SK-N-SH (cell line): ENCODE data around the gene APBB2. TPM values are rescaled to one million over a fixed set of nuclear protein-coding genes. Genes with fewer than 3 reads are reported as not detected.

Experiments used
- CTCF ChIA-PET: fragments of 300-600, 350-600 bp; formaldehyde crosslinking; extraction: SDS; loops from one replicate; lab custom pipeline; 2021; lab: Yijun Ruan, JAX
- POLR2A ChIA-PET: fragments of 350-600 bp; sonication (Branson Sonifier 250); formaldehyde crosslinking; extraction: SDS; loops from one replicate; lab custom pipeline; 2020; ENCODE audit warnings: antibody characterized with exemption, inconsistent platforms; lab: Yijun Ruan, JAX
- DNase-seq: peaks from one replicate; pipeline ENCODE4 v3.0.0; 2012
- H2AFZ ChIP-seq: fragments of 200-600 bp; sonication (generic); 2 replicates; pipeline ENCODE4 v1.8.1; 2016; ENCODE audit warnings: antibody characterized with exemption, mild to moderate bottlenecking, low read depth
- H3F3A ChIP-seq: fragments of 200-600 bp; sonication (generic); replicated peaks from 2 replicates; pipeline ENCODE3; 2016; ENCODE audit warnings: antibody characterized with exemption, mild to moderate bottlenecking; ENCODE audit not compliant: insufficient read depth
- H3K27ac ChIP-seq, 2 experiments: fragments of 200-500 bp in 1 of 2; fragments of 200-600 bp in 1 of 2; sonication (Bioruptor generic) in 1 of 2; sonication (generic), shearing (Covaris generic) in 1 of 2; 2 replicates each; pipeline versions ENCODE4 v1.5.1 to v1.6.1; 2014 to 2016; ENCODE audit warnings: low read depth in 2 of 2, inconsistent platforms in 1 of 2, low read length in 1 of 2, mild to moderate bottlenecking in 1 of 2, mixed read lengths in 1 of 2
- H3K27me3 ChIP-seq: fragments of 200-600 bp; sonication (generic), shearing (Covaris generic); 2 replicates; pipeline ENCODE4 v1.6.1; 2016; ENCODE audit warnings: mixed run types; ENCODE audit not compliant: insufficient read depth
- H3K36me3 ChIP-seq, 2 experiments: fragments of 200-500 bp in 1 of 2; fragments of 200-600 bp in 1 of 2; sonication (Bioruptor generic) in 1 of 2; sonication (generic) in 1 of 2; replicated peaks in 1 of 2; 2 replicates each; pipeline versions ENCODE3 to v1.5.1; 2014 to 2016; ENCODE audit warnings: low read length in 1 of 2, mild to moderate bottlenecking in 1 of 2; ENCODE audit not compliant: insufficient read depth in 2 of 2, control insufficient read depth in 1 of 2
- H3K4me1 ChIP-seq, 2 experiments: fragments of 200-500 bp in 1 of 2; fragments of 200-600 bp in 1 of 2; sonication (Bioruptor generic) in 1 of 2; sonication (generic), shearing (Covaris generic) in 1 of 2; 2 replicates each; pipeline versions ENCODE4 v1.5.1 to v1.6.1; 2014 to 2016; ENCODE audit warnings: low read depth in 1 of 2, low read length in 1 of 2, mixed run types in 1 of 2; ENCODE audit not compliant: insufficient read depth in 2 of 2, control insufficient read depth in 1 of 2
- H3K4me2 ChIP-seq: fragments of 200-600 bp; sonication (generic), shearing (Covaris generic); 2 replicates; pipeline ENCODE4 v1.6.1; 2017; ENCODE audit warnings: mixed run types
- H3K4me3 ChIP-seq, 2 experiments: fragments of 200-500 bp in 1 of 2; fragments of 200-600 bp in 1 of 2; sonication (Bioruptor generic) in 1 of 2; sonication (generic), shearing (Covaris generic) in 1 of 2; 2 replicates each; pipeline versions ENCODE4 v1.5.1 to v1.8.1; 2014 to 2016; ENCODE audit warnings: low read depth in 2 of 2, inconsistent platforms in 1 of 2, low read length in 1 of 2, mild to moderate bottlenecking in 1 of 2, mixed read lengths in 1 of 2, moderate library complexity in 1 of 2
- H3K79me2 ChIP-seq: fragments of 200-600 bp; sonication (generic); 2 replicates; pipeline ENCODE4 v1.8.1; 2017; ENCODE audit warnings: mild to moderate bottlenecking; ENCODE audit not compliant: insufficient read depth
- H3K9ac ChIP-seq: fragments of 200-600 bp; sonication (generic); 2 replicates; pipeline ENCODE4 v1.6.1; 2017; ENCODE audit warnings: mixed run types
- H3K9me2 ChIP-seq: fragments of 200-600 bp; sonication (generic); 2 replicates; pipeline ENCODE4 v1.6.1; 2017; ENCODE audit warnings: mixed run types
- H3K9me3 ChIP-seq: fragments of 200-600 bp; sonication (generic); 2 replicates; pipeline ENCODE4 v1.6.1; 2017; ENCODE audit warnings: mixed run types, mild to moderate bottlenecking, moderate library complexity
- H4K20me1 ChIP-seq: fragments of 200-600 bp; sonication (generic); 2 replicates; pipeline ENCODE4 v1.6.1; 2017; ENCODE audit warnings: mild to moderate bottlenecking, mixed run types; ENCODE audit not compliant: insufficient read depth
- CHD2 ChIP-seq: fragments of 150-350 bp; IDR thresholded peaks from 2 replicates; pipeline ENCODE4 v1.6.1; 2018; ENCODE audit warnings: low read length; ENCODE audit not compliant: partially characterized antibody
- FOSL2 ChIP-seq: IDR thresholded peaks from 2 replicates; pipeline ENCODE4 v1.4.0; 2012; ENCODE audit warnings: low read depth, mild to moderate bottlenecking, moderate library complexity, borderline replicate concordance
- GATA2 ChIP-seq: sonication (generic); formaldehyde crosslinking; IDR thresholded peaks from 2 replicates; pipeline ENCODE4 v1.5.0; 2020; ENCODE audit warnings: mild to moderate bottlenecking, missing genetic modification reagents
- NFIC ChIP-seq: IDR thresholded peaks from 2 replicates; pipeline ENCODE4 v1.4.0; 2012; ENCODE audit warnings: borderline replicate concordance
- RCOR1 ChIP-seq: fragments of 150-350 bp; IDR thresholded peaks from 2 replicates; pipeline ENCODE4 v1.6.1; 2017; ENCODE audit warnings: antibody characterized with exemption, low read length
- RXRA ChIP-seq: IDR thresholded peaks from 2 replicates; pipeline ENCODE4 v1.4.0; 2012; ENCODE audit warnings: low read depth, mild to moderate bottlenecking, borderline replicate concordance
- TAF1 ChIP-seq: IDR thresholded peaks from 2 replicates; pipeline ENCODE4 v1.6.1; 2012; ENCODE audit warnings: low read depth, mild to moderate bottlenecking, low read length, moderate library complexity, borderline replicate concordance
- TCF12 ChIP-seq: IDR thresholded peaks from 2 replicates; pipeline ENCODE4 v1.4.0; 2012
- TEAD4 ChIP-seq: IDR thresholded peaks from 2 replicates; pipeline ENCODE4 v1.4.0; 2012; ENCODE audit warnings: mild to moderate bottlenecking, borderline replicate concordance; ENCODE audit not compliant: insufficient read depth
- WGBS: methylation state at CpG from one replicate; pipeline ENCODE4 v1.1.6; 2017; ENCODE audit warnings: low lambda C conversion rate; 5-methylcytosine and 5-hydroxymethylcytosine counted together
- polyA plus RNA-seq, 3 experiments: library from polyadenylated mRNA; depleted of rRNA; stranded (reverse); fragments of >200 nt; gene quantifications; 2 replicates each; pipeline ENCODE4 v1.2.3, GENCODE V29; 2012
- TF ChIP-seq, protein P1 (sequence below): fragments of 200-600 bp; sonication (generic); IDR thresholded peaks from 2 replicates; pipeline ENCODE4 v1.6.1; 2017; ENCODE audit warnings: antibody characterized with exemption, mild to moderate bottlenecking, moderate library complexity
- TF ChIP-seq, protein P2 (sequence below): fragments of 150-350 bp; IDR thresholded peaks from 2 replicates; pipeline ENCODE4 v1.6.1; 2017; ENCODE audit warnings: antibody characterized with exemption, low read length, low read depth, borderline replicate concordance

Gene APBB2
- polyA plus RNA-seq, 1 of the 3 experiments (the other 2 are of a cell fraction): 49.8 TPM

DNA sequence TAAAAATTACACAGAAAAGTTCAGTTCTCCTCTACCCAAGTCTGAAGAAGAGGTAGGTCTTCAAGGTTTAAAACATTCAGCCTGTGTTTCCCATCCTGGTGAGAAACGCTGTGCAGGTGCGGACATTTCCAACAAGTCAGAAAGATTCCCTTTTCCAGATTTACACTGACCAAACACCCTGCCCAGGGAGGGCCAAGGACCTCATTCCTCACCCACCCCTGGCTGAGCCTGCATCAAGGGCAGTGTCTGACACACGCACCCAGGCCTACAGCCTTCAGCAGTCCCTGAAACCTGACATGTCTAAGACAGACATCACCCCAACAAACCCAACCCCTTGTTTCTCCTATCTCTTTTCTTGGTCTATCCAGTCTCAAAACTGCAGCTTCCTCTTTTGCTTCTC, 105.9 kb downstream of the APBB2 start:
- CTCF ChIA-PET: no interaction called here

DNA sequence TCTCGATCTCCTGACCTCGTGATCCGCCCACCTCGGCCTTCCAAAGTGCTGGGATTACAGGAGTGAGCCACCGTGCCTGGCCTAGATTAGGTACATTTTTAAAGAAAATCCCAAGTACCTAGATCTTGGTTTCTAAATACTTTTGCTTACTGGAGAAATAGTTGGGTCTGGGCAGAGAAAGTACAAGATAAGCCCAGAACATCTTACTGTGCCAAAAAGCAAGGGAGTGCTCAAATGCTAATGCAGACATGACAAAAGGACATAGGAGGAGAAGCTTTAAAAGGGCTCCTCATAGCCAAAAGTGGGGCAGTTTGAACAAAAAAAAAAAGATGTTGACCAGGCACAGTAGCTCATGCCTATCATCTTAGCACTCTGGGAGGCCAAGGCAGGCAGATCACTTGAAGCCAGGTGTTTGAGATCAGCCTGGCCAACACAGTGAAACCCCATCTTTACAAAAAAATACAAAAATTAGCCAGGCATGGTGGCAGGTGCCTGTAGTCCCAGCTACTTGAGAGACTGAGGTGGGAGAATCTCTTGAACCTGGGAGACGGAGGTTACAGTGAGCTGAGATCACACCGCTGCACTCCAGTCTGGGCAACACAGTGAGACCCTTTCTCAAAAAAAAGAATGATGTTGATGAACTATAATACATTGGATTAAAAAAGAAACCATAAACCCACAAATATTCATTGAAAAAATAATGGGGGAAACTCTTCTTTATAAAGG, 107.5 kb downstream of the APBB2 start:
- H4K20me1 ChIP-seq: peaks cover 6% of the 10 kb centered on the region; the same call in 1 of the 2 replicates
- H3K9me3 ChIP-seq: no peaks in the 10 kb centered on the region
- 0 out of 4 replicates have a peak overlapping the region, but pooled peaks of 1 of the 2 experiments have one; percentile 42 for H3K27ac ChIP-seq
- no peaks in the 10 kb centered on the region for H3K9me2 ChIP-seq
- no peak overlapping the region for H2AFZ ChIP-seq
- ChIA-PET CTCF (no interaction called here), POLR2A (no interaction called here)
- TF ChIP-seq TEAD4: no peak
- no peak for TF ChIP-seq CHD2
- no peak for TF ChIP-seq GATA2 (CRISPR knock-in tag)
- H3K4me1 ChIP-seq: no peaks in the 10 kb centered on the region
- no peak for DNase-seq
- no peaks in the 10 kb centered on the region for H3K27me3 ChIP-seq
- no peak overlapping the region for H3K4me2 ChIP-seq
- H3K79me2 ChIP-seq: peaks cover 97% of the 10 kb centered on the region
- no peak overlapping the region for H3K9ac ChIP-seq
- peaks cover 0 to 4% of the 10 kb centered on the region in 2 experiments for H3K36me3 ChIP-seq
- no peaks in the 10 kb centered on the region for H3F3A ChIP-seq
- 89% methylated on average over 7 of the region's 7 CpGs for WGBS
- H3K4me3 ChIP-seq: no peak overlapping the region

More for the DNA sequence above, 105.9 kb downstream of the APBB2 start:
- Histone ChIP-seq H3K4me1 (no peaks in the 10 kb centered on the region), H3K9ac (no peak overlapping the region), H2AFZ (no peak overlapping the region), H3K36me3 (peaks cover 0 to 12% of the 10 kb centered on the region in 2 experiments), H3K27ac (no peak overlapping the region), H3F3A (no peaks in the 10 kb centered on the region), H3K27me3 (no peaks in the 10 kb centered on the region), H4K20me1 (peaks cover 11% of the 10 kb centered on the region; the same call in 1 of the 2 replicates), H3K9me2 (no peaks in the 10 kb centered on the region), H3K4me3 (no peak overlapping the region), H3K9me3 (no peaks in the 10 kb centered on the region), H3K4me2 (no peak overlapping the region), H3K79me2 (peaks cover 98% of the 10 kb centered on the region)
- POLR2A ChIA-PET: no interaction called here
- DNase-seq: no peak
- WGBS: 93% methylated on average over 3 of the region's 3 CpGs
- TF ChIP-seq FOSL2: no peak
- no peak for TF ChIP-seq RXRA
- TF ChIP-seq RCOR1: no peak
- no peak for TF ChIP-seq TAF1
- no peak for TF ChIP-seq TCF12
- TF ChIP-seq, protein P1, sequence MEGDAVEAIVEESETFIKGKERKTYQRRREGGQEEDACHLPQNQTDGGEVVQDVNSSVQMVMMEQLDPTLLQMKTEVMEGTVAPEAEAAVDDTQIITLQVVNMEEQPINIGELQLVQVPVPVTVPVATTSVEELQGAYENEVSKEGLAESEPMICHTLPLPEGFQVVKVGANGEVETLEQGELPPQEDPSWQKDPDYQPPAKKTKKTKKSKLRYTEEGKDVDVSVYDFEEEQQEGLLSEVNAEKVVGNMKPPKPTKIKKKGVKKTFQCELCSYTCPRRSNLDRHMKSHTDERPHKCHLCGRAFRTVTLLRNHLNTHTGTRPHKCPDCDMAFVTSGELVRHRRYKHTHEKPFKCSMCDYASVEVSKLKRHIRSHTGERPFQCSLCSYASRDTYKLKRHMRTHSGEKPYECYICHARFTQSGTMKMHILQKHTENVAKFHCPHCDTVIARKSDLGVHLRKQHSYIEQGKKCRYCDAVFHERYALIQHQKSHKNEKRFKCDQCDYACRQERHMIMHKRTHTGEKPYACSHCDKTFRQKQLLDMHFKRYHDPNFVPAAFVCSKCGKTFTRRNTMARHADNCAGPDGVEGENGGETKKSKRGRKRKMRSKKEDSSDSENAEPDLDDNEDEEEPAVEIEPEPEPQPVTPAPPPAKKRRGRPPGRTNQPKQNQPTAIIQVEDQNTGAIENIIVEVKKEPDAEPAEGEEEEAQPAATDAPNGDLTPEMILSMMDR: no peak

DNA sequence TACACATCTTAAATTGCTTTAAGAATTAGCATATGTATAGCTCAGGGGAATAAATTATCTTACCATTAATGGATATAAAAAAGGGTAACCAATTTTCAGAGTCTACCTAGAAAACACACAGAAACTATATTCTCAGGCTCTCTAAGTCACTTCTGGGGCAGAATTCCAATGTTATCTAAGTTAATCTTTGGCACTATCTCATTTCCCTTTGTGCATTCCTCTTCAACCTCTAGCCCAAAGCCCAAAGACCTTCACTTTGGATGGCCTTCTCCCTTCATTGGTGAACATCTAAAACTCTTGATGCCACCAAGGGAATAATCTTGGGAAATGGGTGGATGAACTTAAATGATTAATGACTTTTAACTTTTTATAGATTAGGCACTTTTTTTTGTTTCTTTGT, 108.3 kb downstream of the APBB2 start:
- ChIA-PET POLR2A (no interaction called here), CTCF (no interaction called here)
- DNase-seq: no peak
- H3K9ac ChIP-seq: no peak overlapping the region
- no peak overlapping the region for H3K4me3 ChIP-seq
- H3F3A ChIP-seq: no peaks in the 10 kb centered on the region
- H4K20me1 ChIP-seq: 0 out of 2 replicates have a peak, but pooled peaks cover 6% of the 10 kb centered on the region
- TF ChIP-seq NFIC (peak; percentile 50), RCOR1 (no peak)
- TF ChIP-seq, protein P2, sequence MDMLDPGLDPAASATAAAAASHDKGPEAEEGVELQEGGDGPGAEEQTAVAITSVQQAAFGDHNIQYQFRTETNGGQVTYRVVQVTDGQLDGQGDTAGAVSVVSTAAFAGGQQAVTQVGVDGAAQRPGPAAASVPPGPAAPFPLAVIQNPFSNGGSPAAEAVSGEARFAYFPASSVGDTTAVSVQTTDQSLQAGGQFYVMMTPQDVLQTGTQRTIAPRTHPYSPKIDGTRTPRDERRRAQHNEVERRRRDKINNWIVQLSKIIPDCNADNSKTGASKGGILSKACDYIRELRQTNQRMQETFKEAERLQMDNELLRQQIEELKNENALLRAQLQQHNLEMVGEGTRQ: no peak
- H3K27me3 ChIP-seq: no peaks in the 10 kb centered on the region
- H3K4me1 ChIP-seq: no peaks in the 10 kb centered on the region
- H3K9me2 ChIP-seq: no peaks in the 10 kb centered on the region
- H3K4me2 ChIP-seq: no peak overlapping the region
- H3K27ac ChIP-seq: peak overlapping the region in 1 of 2 experiments; percentile 42; a peak in 1 of 4 replicates
- H3K36me3 ChIP-seq: no peaks in the 10 kb centered on the region
- peaks cover 94% of the 10 kb centered on the region for H3K79me2 ChIP-seq
- no peak overlapping the region for H2AFZ ChIP-seq
- no peaks in the 10 kb centered on the region for H3K9me3 ChIP-seq
